Neural cell (in vitro differentiated cells): ENCODE data around the gene CIT.

ENCODE experiments used
- CTCF ChIP-seq: fragments of 450-650 bp; IDR thresholded peaks from 2 replicates; pipeline ENCODE4 v1.5.1; 2014; ENCODE audit warnings: antibody characterized with exemption, mild to moderate bottlenecking, moderate library complexity; ENCODE audit not compliant: poor library complexity, severe bottlenecking
- EZH2 ChIP-seq: fragments of 200-600, 300-800 bp; shearing (Covaris generic), sonication (generic); IDR thresholded peaks from 2 replicates; pipeline ENCODE4 v1.6.1; 2014; ENCODE audit warnings: antibody characterized with exemption, low read length, borderline replicate concordance, mild to moderate bottlenecking; ENCODE audit not compliant: insufficient read depth, poor library complexity, severe bottlenecking
- POLR2AphosphoS5 ChIP-seq: IDR thresholded peaks from 2 replicates; pipeline ENCODE4 v1.6.1; 2012

DNA sequence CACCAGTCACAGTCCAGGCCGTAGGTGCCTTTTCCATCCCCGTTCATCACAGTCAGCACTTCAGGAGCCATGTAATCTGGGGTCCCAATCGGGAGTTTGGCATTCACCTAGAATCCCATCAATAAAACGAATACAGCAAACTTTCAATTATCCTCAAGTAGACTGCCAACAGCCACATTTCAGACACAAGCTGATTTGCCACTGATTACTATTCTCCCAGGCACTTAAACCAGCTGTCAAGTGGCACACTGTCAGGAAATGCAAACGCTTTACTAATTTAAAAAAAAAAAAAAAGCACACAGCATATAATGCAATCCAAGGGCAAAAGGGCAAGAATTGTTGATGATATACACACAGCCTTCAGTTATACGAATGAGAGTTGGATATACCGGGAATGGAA lies 51.9 kb downstream of the CIT start:
- no peak for TF ChIP-seq POLR2AphosphoS5
- no peak for TF ChIP-seq CTCF
- TF ChIP-seq EZH2: no peak
